ENCODE data around the gene SRGAP2C.
"Not testable (repeated sequence)": the region's sequence is repeated elsewhere in the genome, so short reads cannot be mapped to it uniquely, and the experiment has no call there.

- not testable (repeated sequence) for TF ChIP-seq POLR2A, CTCF (IDR thresholded peaks at IDR 0.05)
Measured at GRCh38 chr1:121160118-121160517, 24.7 kb upstream of the SRGAP2C start.

Data from vagina (tissue), 2 donors.